LNCAP (cell line): ENCODE data around the gene LRFN2.

Source experiments
- TF ChIP-seq, protein P1 (sequence below): fragments of 450-650 bp; IDR thresholded peaks from 2 replicates; pipeline ENCODE4 v1.5.1; 2017; ENCODE audit warnings: mild to moderate bottlenecking

The LRFN2 gene

DNA sequence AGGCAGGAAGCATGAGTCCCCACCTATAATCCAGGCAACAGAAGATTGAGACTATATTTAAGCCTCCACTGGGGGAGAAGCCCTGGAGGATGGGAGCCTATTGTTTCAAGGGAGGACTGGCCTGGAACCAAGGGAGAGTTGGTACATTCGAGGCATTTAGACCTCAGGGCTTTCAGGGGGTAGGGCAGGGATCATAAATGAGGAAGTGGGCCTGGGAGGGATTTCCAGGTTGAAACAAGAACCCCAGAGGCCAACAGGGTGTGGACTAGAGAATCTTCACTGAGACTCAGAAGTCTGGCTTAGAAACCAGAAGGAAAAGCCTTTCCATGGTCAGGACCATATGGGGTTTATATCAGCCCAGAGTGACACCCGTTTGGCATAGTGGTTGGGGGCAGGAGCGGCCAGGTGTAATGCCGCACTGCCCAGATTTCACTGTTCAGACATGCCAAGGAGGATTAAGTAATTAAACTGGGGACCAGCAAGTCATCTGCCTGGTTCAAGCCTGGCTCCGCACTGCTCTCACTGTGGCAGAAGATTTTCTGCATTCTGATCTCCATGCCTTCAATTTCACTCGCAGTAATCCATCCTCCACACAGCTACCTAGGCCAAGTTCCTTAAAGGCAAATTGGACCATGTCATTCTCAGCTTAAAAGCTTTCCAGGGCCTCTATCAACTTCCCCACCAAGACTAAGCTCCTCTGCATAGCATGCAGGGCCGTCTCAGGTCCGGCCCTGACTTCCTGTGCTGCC, 17.8 kb downstream of the LRFN2 start:
- TF ChIP-seq, protein P1, sequence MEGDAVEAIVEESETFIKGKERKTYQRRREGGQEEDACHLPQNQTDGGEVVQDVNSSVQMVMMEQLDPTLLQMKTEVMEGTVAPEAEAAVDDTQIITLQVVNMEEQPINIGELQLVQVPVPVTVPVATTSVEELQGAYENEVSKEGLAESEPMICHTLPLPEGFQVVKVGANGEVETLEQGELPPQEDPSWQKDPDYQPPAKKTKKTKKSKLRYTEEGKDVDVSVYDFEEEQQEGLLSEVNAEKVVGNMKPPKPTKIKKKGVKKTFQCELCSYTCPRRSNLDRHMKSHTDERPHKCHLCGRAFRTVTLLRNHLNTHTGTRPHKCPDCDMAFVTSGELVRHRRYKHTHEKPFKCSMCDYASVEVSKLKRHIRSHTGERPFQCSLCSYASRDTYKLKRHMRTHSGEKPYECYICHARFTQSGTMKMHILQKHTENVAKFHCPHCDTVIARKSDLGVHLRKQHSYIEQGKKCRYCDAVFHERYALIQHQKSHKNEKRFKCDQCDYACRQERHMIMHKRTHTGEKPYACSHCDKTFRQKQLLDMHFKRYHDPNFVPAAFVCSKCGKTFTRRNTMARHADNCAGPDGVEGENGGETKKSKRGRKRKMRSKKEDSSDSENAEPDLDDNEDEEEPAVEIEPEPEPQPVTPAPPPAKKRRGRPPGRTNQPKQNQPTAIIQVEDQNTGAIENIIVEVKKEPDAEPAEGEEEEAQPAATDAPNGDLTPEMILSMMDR, result no peak

DNA sequence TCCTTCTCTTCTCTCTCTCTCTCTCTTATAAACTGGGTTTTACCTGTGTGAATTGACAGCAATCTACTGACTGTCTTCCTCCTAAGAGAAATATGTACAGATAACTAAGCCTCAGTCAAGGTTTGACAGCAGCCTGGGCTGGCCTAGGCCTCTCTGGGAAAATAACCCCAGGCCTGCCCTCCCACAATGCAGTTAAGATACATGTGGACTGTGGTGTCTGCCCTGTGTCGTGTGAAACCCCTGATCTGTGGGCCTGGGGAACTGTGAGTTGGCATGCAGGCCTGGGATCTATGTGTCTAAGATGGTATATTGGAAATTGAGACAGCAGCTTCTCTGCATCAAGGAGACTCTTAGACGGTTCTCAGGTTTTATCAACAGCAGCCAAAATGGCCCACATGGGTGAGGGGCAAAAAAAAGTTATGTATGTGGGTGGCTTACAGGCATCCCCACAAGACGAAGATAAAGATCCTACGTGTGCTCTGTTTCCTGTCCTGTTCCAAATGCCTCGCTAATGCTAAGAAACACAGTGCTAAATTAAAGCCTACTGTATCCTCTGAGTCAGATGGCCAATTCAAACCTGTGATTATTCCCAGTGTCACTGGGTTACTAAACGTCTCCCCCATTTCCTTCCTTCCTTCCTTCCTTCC, 19.0 kb downstream of the LRFN2 start:
- TF ChIP-seq, protein P1, result no peak

DNA sequence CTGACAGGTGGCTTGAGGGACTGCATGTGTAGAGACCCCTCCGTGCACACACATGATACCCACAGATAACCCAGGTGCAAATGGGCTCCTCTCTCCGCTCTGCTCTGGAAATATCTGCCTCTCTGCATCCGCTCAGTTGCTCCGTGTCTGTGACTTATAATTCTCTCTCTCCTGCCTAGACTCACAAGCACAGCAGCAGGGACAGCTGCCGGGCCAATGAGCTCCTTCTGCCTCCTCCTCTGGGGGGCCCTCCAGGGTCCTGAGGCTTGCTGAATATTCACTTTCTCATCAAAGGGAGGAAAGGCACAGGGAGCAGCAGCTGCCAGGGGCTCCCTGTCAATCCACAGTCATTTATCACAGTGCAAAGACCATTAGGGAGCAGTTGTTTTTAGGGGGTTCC, 24.1 kb downstream of the LRFN2 start:
- TF ChIP-seq, protein P1, result no peak

DNA sequence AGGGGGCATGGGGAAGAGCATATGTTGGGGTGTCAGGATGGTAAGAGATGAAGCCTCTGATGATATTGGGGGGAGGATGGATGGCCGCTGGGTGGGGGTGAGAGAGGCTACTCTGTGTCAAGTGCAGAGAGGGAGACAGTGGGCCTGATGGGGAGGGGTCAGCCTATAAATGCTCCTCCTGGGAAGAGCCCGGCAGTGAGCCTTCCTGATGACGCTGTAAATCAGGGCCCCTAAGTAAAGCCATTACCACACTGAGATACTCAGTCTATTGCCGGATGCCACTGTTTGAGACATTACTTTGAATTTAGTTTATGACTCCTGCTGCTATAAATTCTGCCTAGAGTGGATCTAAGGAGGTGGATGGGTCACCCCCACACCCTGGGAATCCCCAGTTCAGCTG, 28.1 kb downstream of the LRFN2 start:
- TF ChIP-seq, protein P1, result no peak

DNA sequence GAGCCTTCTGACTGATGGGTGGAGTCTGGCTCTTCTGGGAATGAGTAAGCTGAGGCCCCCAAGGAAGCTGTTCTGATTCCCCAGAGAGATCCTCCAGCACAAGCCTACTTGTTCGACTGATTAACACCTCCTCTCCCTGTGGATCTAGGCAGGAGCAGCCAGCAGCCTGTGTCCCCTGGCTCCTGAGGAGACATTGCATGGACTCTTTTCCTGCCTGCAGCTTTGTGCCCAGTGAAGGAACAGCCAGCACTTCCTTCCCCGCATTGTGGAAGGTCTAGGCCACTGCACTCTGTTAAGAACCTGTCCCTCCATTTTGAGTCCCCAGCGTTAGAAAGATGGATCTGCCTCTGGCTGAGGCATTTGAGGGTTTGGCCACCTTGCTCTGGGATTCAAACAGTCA, 29.1 kb downstream of the LRFN2 start:
- TF ChIP-seq, protein P1, result no peak

DNA sequence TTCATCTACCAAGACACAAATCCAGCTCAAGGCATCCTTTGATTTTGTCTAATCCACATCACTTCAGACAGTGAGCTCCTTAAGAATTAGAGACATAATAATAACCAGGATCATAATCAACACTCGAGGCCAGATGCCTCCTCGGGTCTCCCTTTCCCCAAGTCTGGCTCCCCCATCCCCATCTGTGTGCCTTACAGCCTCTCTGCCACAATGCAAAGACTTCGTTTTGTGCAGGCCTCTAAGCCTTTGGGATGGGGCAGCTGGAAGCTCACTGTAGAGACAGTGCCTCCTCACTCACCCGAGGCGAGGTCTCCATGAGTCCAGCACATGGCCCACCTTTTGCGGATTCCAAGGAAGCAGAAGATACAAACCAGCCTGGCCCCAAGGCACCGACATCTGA, 30.3 kb downstream of the LRFN2 start:
- TF ChIP-seq, protein P1, result no peak

DNA sequence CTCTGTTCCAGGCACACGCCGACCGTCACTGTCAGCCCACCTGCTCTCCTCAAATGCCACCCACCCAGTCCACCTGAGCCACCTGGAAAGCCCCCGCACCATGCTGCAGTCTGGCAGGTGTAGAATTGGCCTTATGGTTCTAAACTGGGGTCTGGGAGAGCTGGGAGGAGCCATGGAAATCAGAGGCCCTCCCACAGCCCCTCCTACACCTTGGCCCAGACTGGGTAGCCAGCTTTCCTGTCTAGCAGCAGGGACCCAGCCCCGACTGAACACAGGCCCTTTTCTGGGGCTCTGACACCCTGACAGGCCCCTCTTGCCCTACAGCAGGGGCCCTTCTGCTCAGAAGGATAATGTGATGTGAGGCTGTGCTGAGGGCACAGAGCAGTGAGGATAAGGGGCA, 31.1 kb downstream of the LRFN2 start:
- TF ChIP-seq, protein P1, result no peak
